ENCODE data around the gene BNC2.

GRCh38 chr9:16524078-16524477 lies 346.4 kb downstream of the BNC2 start:
- TF ChIP-seq CTCF (conservative IDR thresholded peaks at IDR 0.05; ENCODE audit: low read depth, low read length) (no peak), EZH2 (IDR thresholded peaks at IDR 0.05; ENCODE audit: low read length, unreplicated experiment) (no peak)
